IPS DF 6.9 (cell line): ENCODE results near the gene EXOC7.
"Not testable (repeated sequence)": the region's sequence is repeated elsewhere in the genome, so short reads cannot be mapped to it uniquely, and the experiment has no call there.

Experiments
- DNase-seq: peaks from one replicate; pipeline ENCODE4 v3.0.0-alpha.2; 2013; ENCODE audit warnings: low read depth, low spot score
- H3K27ac ChIP-seq: one replicate; pipeline ENCODE4 v1.5.1; 2013; ENCODE audit warnings: low read length, control low read depth
- H3K27me3 ChIP-seq: 2 replicates; pipeline ENCODE4 v1.6.1; 2013; ENCODE audit warnings: mild to moderate bottlenecking, low read length; ENCODE audit not compliant: control insufficient read depth, insufficient read depth
- H3K36me3 ChIP-seq: 2 replicates; pipeline ENCODE4 v1.6.1; 2013; ENCODE audit warnings: low read length; ENCODE audit not compliant: control insufficient read depth, insufficient read depth
- H3K4me1 ChIP-seq: 2 replicates; pipeline ENCODE4 v1.6.1; 2013; ENCODE audit warnings: low read length; ENCODE audit not compliant: control insufficient read depth, insufficient read depth
- H3K4me3 ChIP-seq: 2 replicates; pipeline ENCODE4 v1.5.1; 2013; ENCODE audit warnings: mild to moderate bottlenecking, low read length
- H3K9me3 ChIP-seq: 2 replicates; pipeline ENCODE4 v1.6.1; 2013; ENCODE audit warnings: low read length, inconsistent platforms; ENCODE audit not compliant: control insufficient read depth, insufficient read depth
- WGBS: extraction: QIAGEN DNeasy Blood & Tissue Kit; methylation state at CpG from one replicate; pipeline ENCODE4 v1.1.7; 2013; ENCODE audit warnings: mixed read lengths, missing lambda C conversion rate; ENCODE audit not compliant: insufficient read length, insufficient coverage; 5-methylcytosine and 5-hydroxymethylcytosine counted together

The EXOC7 gene

DNA sequence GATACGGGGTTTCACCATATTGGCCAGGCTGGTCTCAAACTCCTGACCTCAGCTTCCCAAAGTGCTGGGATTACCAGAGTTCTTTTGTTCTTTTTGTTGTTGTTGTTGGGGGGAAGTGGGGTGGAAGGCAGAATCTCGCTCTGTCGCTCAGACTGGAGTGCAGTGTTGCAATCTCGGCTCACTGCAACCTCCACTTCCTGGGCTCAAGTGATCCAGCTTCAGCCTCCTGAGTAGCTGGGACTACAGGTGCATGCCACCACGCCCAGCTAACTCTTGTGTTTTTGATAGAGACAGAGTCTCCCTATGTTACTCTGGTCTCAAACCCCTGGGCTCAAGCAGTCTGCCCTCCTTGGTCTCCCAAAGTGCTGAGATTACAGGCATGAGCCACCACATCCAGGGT lies 25.2 kb downstream of the EXOC7 start:
- DNase-seq, H3K36me3 ChIP-seq, H3K27ac ChIP-seq, H3K4me3 ChIP-seq, H3K9me3 ChIP-seq: not testable (repeated sequence)
- WGBS = no CpG with 5 or more reads among the region's 5 CpGs
- Histone ChIP-seq H3K4me1 (peaks cover 23% of the 10 kb centered on the region), H3K27me3 (peaks cover 53% of the 10 kb centered on the region)

DNA sequence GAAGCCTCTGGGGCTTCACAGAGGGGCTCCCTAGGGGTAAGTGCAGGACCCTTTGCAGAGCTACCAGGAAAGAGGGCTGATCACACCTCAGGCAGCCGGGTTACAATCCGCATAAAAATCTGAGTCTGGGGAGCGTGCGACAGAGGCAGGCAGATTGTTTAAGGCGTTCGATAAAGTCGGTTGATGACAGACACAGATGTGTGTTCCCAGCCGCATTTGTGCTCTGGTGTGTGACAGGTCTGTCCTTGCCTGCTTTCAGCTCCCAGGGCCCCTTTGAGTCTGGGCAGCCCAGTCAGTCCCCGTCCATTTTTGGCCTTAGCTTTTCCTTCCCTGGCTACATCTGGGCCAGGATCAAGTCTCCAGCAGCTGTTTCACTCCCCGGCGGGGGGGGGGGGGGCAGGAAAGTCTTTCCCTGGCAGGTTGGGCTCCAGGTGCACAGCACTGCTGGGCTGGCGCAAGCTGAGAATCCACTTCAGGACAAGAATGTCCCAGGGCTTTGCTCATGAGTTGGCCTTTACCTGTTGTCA lies 25.9 kb downstream of the EXOC7 start:
- H3K9me3 ChIP-seq = no peaks in the 10 kb centered on the region
- H3K36me3 ChIP-seq = no peaks in the 10 kb centered on the region; the same call in 1 of the 2 replicates
- WGBS = no CpG with 5 or more reads among the region's 12 CpGs
- DNase-seq = no peak
- peaks cover 23% of the 10 kb centered on the region for H3K4me1 ChIP-seq
- no peak overlapping the region for H3K27ac ChIP-seq
- H3K4me3 ChIP-seq = no peak overlapping the region
- H3K27me3 ChIP-seq = peaks cover 53% of the 10 kb centered on the region

DNA sequence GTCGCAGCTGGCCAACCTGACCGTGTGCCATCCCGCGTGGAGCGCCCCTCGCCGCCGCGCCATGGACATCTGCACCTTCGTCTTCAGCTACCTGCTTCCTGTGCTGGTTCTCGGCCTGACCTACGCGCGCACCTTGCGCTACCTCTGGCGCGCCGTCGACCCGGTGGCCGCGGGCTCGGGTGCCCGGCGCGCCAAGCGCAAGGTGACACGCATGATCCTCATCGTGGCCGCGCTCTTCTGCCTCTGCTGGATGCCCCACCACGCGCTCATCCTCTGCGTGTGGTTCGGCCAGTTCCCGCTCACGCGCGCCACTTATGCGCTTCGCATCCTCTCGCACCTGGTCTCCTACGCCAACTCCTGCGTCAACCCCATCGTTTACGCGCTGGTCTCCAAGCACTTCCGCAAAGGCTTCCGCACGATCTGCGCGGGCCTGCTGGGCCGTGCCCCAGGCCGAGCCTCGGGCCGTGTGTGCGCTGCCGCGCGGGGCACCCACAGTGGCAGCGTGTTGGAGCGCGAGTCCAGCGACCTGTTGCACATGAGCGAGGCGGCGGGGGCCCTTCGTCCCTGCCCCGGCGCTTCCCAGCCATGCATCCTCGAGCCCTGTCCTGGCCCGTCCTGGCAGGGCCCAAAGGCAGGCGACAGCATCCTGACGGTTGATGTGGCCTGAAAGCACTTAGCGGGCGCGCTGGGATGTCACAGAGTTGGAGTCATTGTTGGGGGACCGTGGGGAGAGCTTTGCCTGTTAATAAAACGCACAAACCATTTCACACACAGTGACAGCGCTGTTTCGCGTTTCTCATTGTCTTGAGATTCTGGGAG lies 26.6 kb downstream of the EXOC7 start:
- Histone ChIP-seq H3K4me1 (peaks cover 23% of the 10 kb centered on the region), H3K4me3 (peak overlapping the region; percentile 13; the same call in 1 of the 2 replicates), H3K9me3 (no peaks in the 10 kb centered on the region), H3K36me3 (no peaks in the 10 kb centered on the region; the same call in 1 of the 2 replicates), H3K27me3 (peaks cover 53% of the 10 kb centered on the region), H3K27ac (no peak overlapping the region)
- no peak for DNase-seq
- WGBS = no CpG with 5 or more reads among the region's 82 CpGs

DNA sequence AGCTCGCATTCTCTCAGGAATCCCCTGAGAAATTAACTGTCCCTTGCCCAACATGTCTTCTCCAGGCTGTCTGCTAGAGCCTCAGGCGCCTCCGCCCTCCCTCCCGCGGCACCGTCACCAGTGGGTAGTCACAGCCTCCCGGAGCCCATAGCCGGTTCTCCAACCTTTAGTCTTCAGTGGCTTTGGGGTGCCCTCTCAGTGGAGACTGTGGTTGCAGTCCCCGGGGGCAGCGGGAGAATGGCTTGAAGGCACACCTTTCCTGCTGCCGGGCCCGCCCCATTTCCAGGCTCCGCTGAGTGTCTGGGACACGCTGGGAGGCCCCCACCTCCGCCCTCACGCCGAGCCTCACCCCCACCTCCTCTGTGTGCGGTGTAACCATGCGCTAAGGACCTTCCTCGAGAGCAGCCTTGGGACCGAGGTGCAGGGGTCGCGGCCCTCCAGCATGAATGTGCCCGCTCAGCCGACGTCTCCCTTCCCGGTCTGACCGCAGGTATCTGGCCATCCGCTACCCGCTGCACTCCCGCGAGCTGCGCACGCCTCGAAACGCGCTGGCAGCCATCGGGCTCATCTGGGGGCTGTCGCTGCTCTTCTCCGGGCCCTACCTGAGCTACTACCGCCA lies 27.3 kb downstream of the EXOC7 start:
- DNase-seq = no peak
- no CpG with 5 or more reads among the region's 41 CpGs for WGBS
- Histone ChIP-seq H3K27me3 (peaks cover 53% of the 10 kb centered on the region), H3K9me3 (no peaks in the 10 kb centered on the region), H3K36me3 (no peaks in the 10 kb centered on the region; the same call in 1 of the 2 replicates), H3K4me3 (peak overlapping the region; percentile 13; the same call in 1 of the 2 replicates), H3K4me1 (peaks cover 23% of the 10 kb centered on the region), H3K27ac (no peak overlapping the region)

DNA sequence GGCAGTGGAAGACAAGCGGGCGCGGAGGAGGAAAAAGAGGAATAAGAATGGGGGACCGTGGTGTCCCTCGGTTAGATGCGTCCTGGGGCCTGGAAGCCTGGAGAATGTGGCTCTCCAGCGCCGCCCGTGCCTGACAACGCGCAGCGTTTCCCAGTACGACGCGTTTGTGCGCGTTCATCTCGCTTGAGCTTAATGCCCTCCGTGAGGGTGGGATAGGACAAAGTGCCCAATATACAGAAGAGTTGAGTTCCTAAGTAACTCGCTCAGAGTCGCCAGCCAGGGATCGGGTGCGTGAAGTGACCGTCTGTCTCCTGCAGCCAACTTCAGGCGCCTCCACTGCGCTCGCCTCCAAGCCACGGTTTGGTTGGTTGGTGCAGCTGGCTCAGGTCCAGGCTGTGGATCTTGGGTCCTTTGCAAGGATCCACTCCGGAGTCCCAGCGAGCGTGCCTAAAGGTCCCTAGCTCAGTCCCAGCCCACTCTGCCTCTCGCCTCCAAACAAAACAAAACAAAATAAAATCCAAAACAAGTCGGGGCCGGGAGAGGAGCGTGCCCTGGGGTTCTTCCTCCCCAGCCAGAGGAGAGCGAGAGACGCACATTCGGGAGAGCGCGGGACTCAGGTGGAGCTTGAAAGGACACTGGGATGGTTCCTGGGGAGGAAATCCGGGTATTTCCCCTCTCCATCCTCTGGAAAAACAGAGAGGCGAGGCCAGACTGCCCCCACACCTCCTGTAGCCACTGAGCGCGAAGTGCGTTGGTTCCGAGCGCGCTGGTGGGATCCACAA lies 28.0 kb downstream of the EXOC7 start:
- peak overlapping the region; percentile 46; the same call in 1 of the 2 replicates for H3K4me3 ChIP-seq
- WGBS = no CpG with 5 or more reads among the region's 48 CpGs
- peaks cover 53% of the 10 kb centered on the region for H3K27me3 ChIP-seq
- H3K27ac ChIP-seq = no peak overlapping the region
- DNase-seq = no peak
- H3K36me3 ChIP-seq = no peaks in the 10 kb centered on the region; the same call in 1 of the 2 replicates
- no peaks in the 10 kb centered on the region for H3K9me3 ChIP-seq
- H3K4me1 ChIP-seq = peaks cover 22% of the 10 kb centered on the region

DNA sequence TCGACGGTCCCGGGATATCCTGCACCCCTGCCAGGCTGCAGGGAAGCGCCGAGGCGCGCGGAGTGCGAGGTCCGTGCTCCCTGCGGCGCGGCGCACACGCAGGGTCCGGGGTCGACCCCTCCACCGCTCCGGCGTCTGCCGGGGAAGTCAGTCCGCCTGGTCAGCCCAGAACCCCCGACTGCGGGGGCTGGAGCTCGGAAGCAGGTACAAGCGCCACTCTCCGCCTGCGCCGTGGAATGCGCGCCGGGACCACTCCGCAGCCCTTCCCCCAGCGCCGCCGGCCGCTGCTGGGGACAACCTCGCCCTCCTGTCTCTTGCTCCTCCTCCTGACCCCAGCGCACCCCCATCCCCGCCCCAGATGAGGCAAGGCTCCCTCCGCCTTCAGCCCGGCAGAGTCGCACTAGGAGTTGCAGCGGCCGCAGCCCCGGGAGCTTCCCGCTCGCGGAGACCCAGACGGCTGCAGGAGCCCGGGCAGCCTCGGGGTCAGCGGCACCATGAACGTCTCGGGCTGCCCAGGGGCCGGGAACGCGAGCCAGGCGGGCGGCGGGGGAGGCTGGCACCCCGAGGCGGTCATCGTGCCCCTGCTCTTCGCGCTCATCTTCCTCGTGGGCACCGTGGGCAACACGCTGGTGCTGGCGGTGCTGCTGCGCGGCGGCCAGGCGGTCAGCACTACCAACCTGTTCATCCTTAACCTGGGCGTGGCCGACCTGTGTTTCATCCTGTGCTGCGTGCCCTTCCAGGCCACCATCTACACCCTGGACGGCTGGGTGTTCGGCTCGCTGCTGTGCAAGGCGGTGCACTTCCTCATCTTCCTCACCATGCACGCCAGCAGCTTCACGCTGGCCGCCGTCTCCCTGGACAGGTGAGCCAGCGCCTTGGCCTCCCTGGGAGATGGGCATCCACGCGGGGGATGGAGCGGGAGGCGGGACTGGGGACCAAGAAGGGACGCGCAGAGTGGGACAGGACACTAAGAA lies 28.9 kb downstream of the EXOC7 start, which contains the start of gene GALR2:
Gene GALR2 (plus strand): TSS at position 392 of the 974 bp plus-strand sequence. CDS start 103 bp downstream, at position 495.
- no CpG with 5 or more reads among the region's 92 CpGs for WGBS
- Histone ChIP-seq H3K36me3 (no peaks in the 10 kb centered on the region; the same call in 1 of the 2 replicates), H3K27ac (no peak within 1 kb of the TSS), H3K4me3 (peak within 1 kb of the TSS; percentile 46; the same call in 1 of the 2 replicates), H3K9me3 (no peaks in the 10 kb centered on the region), H3K27me3 (peaks cover 53% of the 10 kb centered on the region), H3K4me1 (peaks cover 14% of the 10 kb centered on the region)
- no peak for DNase-seq

- peaks cover 36% of the 10 kb centered on the region for H3K27me3 ChIP-seq
- no peaks in the 10 kb centered on the region for H3K9me3 ChIP-seq
- WGBS = no CpG with 5 or more reads among the region's 57 CpGs
- H3K27ac ChIP-seq = no peak within 1 kb of the TSS
- peak within 1 kb of the TSS; percentile 92; the same call in 1 of the 2 replicates for H3K4me3 ChIP-seq
- DNase-seq = no peak
- H3K4me1 ChIP-seq = peaks cover 10% of the 10 kb centered on the region
- H3K36me3 ChIP-seq = no peaks in the 10 kb centered on the region; the same call in 1 of the 2 replicates
Observed at GRCh38 chr17:76072148-76072858, 31.3 kb downstream of the EXOC7 start, which contains the start of gene SRP68. Gene SRP68 (minus strand): TSS chr17:76072517. CDS start chr17:76072491, 26 bp downstream.

DNA sequence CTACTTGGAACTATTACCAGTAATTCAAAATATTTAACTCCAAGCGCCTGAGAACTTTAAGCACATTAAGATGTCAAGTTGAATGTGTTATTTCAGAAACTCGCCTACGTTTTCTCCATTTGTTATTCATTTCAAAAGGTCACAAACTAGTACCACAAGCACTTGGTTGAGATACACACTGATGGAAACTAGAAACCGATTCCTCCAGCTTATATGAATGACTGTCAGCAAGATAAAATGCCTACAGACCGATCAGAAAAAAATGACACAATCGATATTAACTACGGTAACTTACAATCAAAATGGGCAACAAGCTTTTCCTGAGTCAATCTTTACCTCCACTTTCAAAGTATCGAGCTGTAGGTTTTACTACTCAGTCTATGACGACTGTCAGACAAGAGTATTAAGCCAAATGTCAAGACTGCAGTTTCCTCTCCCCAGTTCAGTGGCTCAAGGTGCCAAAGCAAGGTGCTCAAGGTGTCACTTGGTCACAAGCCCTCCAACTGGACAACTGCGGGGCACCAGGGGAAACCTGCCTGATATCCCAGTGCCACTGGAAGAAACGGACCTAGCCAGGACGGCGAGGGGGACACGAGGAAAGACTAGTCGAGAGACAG lies 31.9 kb downstream of the EXOC7 start:
- Histone ChIP-seq H3K27ac (no peak overlapping the region), H3K27me3 (peaks cover 29% of the 10 kb centered on the region), H3K4me3 (peak overlapping the region; percentile 92; the same call in 1 of the 2 replicates), H3K9me3 (no peaks in the 10 kb centered on the region), H3K4me1 (peaks cover 5% of the 10 kb centered on the region; the same call in 1 of the 2 replicates), H3K36me3 (no peaks in the 10 kb centered on the region; the same call in 1 of the 2 replicates)
- no CpG with 5 or more reads among the region's 15 CpGs for WGBS
- no peak for DNase-seq
